PFSK-1 (cell line): ENCODE results near the gene AMBRA1.

Experiments used
- FOXP2 ChIP-seq: optimal IDR thresholded peaks from 2 replicates; pipeline ENCODE3; 2011; ENCODE audit warnings: borderline replicate concordance, control low read depth, inconsistent platforms; ENCODE audit not compliant: insufficient read depth; ENCODE audit errors: extremely low read length, extremely low read depth
- POLR2AphosphoS5 ChIP-seq: IDR thresholded peaks from 2 replicates; pipeline ENCODE4 v1.6.1; 2012; ENCODE audit warnings: low read depth, mild to moderate bottlenecking, control low read depth, low read length, moderate library complexity
- REST ChIP-seq, 2 experiments: IDR thresholded peaks; 2 replicates each; pipeline versions ENCODE4 v1.6.1 to v1.8.0; 2011 to 2012; ENCODE audit warnings: low read depth in 2 of 2, low read length in 2 of 2, control low read depth in 1 of 2, inconsistent platforms in 1 of 2, mild to moderate bottlenecking in 1 of 2, moderate library complexity in 1 of 2; ENCODE audit not compliant: insufficient read depth in 1 of 2
- SIN3A ChIP-seq: IDR thresholded peaks from 2 replicates; pipeline ENCODE4 v1.6.1; 2012; ENCODE audit warnings: mild to moderate bottlenecking, low read length, moderate library complexity, borderline replicate concordance; ENCODE audit not compliant: insufficient read depth
- TAF1 ChIP-seq: IDR thresholded peaks from 2 replicates; pipeline ENCODE4 v1.6.1; 2012; ENCODE audit warnings: low read length, control low read depth, borderline replicate concordance; ENCODE audit not compliant: insufficient read depth

AMBRA1 gene

GRCh38 chr11:46427364-46427763 is 166.5 kb downstream of the AMBRA1 start:
- no peak for TF ChIP-seq REST (IDR thresholded peaks at IDR 0.05; ENCODE audit: insufficient read depth in 1 of 2, low read depth in 2 of 2, low read length in 2 of 2)
- no peak for TF ChIP-seq TAF1
- no peak for TF ChIP-seq FOXP2
- no peak for TF ChIP-seq SIN3A
- TF ChIP-seq POLR2AphosphoS5, result no peak

- no peak for TF ChIP-seq SIN3A
- TF ChIP-seq POLR2AphosphoS5, result no peak
- no peak for TF ChIP-seq TAF1
- no peak for TF ChIP-seq REST (IDR thresholded peaks at IDR 0.05; ENCODE audit: insufficient read depth in 1 of 2, low read depth in 2 of 2, low read length in 2 of 2)
- no peak for TF ChIP-seq FOXP2
These were observed 167.4 kb downstream of the AMBRA1 start for GRCh38 chr11:46426233-46426991.

DNA sequence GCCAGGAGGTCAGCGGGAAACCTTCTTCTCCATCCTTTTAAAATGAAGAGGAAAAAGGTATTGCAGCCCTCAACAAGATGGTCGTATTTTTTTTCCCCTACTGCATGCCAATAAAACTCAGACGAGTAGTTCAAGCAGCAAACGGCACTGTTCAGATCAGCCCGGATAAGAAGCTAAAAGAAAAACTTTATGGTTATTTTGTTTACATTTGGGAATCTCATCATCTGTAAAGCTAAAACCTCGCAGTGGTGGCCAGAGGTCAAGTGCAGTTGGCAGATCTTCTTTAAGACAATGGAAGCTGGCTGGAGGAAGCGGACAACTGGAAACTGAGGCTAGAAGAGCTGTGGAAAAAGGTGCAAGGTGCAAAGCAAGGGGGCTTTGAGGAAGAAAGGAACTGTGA is 171.2 kb downstream of the AMBRA1 start:
- TF ChIP-seq FOXP2 (no peak), SIN3A (no peak), REST (IDR thresholded peaks at IDR 0.05; ENCODE audit: insufficient read depth in 1 of 2, low read depth in 2 of 2, low read length in 2 of 2) (no peak), POLR2AphosphoS5 (no peak), TAF1 (no peak)

DNA sequence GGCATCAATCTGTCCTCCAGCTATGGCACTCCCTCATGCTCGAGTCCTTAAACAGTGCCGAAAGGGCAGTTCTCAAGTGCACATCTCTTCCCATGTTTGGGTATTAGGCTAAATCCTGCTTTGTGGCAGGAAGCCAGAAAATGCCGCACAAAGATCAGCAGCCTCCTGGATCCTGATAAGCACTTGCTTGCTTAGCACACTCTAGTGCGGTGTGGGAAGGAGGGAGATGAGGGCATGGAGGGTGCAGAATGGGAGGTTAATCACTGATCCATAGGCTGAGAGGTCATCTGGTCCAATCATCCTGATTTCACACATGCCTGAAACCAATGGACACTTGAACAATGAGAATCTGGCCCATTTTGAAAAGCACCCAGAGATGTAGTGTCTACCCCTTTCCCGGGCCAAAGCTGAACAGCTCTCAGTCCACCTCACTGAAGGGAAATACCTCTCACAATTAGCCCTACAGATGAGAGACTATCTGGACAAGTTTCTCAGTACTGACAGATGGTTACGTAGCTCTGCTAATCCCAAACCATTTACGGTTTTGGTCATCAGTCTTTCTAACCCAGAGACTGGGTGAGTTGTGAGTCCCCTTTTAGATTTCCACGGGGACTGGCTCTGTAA is 172.5 kb downstream of the AMBRA1 start:
- TF ChIP-seq TAF1 (no peak), REST (IDR thresholded peaks at IDR 0.05; ENCODE audit: insufficient read depth in 1 of 2, low read depth in 2 of 2, low read length in 2 of 2) (no peak), POLR2AphosphoS5 (no peak), FOXP2 (no peak), SIN3A (no peak)
